IPS-NIHi7 (cell line): ENCODE measurements around the gene EEFSEC.

Source experiments
- DNase-seq: peaks from one replicate; pipeline ENCODE4 v3.0.0; 2012; ENCODE audit warnings: mixed read lengths; ENCODE audit errors: extremely low spot score

Gene EEFSEC, protein sequence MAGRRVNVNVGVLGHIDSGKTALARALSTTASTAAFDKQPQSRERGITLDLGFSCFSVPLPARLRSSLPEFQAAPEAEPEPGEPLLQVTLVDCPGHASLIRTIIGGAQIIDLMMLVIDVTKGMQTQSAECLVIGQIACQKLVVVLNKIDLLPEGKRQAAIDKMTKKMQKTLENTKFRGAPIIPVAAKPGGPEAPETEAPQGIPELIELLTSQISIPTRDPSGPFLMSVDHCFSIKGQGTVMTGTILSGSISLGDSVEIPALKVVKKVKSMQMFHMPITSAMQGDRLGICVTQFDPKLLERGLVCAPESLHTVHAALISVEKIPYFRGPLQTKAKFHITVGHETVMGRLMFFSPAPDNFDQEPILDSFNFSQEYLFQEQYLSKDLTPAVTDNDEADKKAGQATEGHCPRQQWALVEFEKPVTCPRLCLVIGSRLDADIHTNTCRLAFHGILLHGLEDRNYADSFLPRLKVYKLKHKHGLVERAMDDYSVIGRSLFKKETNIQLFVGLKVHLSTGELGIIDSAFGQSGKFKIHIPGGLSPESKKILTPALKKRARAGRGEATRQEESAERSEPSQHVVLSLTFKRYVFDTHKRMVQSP

DNA sequence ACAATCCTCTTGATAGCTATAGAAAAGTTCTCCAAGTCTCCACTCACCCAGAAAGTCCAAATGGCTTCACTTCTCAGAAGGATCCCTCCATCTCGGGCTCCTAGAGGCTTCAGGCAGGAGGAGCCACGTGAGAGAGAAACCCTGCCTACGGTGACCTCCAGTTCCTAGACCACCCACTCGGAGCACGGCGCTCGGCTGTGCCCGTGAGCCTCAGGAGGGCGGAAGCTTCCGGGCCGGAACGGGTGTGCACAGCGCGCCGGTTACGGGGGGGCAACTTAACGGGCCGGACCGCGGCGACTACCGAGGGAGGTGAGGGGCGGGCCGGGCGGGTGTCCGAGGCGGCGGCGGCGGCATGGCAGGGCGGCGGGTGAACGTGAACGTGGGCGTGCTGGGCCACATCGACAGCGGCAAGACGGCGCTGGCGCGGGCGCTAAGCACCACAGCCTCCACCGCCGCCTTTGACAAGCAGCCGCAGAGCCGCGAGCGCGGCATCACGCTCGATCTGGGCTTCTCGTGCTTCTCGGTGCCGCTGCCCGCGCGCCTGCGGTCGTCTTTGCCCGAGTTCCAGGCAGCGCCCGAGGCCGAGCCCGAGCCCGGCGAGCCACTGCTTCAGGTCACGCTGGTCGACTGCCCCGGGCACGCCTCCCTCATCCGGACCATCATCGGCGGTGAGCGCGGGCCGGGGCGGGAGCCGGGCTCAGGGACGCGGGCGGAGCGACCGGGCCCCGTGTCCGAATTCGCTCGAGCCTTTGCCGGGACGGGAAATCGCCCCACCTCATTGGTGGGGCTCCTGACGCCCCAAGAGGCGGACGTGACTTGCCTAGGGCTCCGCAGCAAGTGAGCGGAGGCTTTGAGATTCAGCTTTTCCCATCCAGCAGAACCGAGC lies at the start of gene EEFSEC:
TSS of gene EEFSEC (plus strand) at position 326 of the 886 bp plus-strand sequence. CDS start at position 353, 27 bp downstream.
- peak; percentile 85 for DNase-seq

DNA sequence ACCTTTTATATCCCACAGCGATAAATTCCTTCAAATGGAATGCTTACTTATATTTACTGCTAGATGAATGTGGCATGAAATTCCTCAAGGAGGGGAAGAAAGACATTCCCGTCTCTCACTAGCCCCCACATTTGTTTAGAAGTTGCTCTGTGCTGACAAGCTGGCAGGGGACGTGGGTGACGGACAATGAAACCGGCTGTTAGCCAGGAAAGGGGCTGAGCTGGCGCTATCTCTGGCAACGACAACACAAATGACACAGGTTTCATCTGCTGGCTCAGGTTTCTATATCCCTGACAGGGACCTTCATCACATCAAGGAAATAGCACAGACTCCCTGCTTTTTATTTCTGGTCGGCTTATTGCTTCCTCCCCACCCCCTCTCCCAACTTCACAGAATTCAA lies 45.4 kb upstream of the EEFSEC start:
- no peak for DNase-seq

DNA sequence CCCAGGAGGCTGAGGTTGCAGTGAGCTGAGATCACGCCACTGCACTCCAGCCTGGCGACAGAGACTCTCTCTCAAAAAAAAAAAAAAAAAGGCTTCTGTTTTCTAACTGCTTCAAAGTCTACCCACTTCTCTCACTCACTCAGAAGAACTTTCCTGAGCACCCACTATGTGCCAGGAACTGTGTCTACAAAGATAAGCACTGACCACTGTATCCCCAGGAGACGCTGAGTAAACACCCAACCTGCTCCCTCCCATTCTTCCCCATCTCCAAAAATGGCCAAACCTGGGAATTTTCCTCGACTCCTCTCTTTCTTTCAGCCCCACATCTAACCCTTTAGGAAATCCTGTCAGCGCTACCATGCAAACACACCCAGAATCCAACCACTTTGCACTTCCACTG lies 42.1 kb upstream of the EEFSEC start:
- DNase-seq: no peak

DNA sequence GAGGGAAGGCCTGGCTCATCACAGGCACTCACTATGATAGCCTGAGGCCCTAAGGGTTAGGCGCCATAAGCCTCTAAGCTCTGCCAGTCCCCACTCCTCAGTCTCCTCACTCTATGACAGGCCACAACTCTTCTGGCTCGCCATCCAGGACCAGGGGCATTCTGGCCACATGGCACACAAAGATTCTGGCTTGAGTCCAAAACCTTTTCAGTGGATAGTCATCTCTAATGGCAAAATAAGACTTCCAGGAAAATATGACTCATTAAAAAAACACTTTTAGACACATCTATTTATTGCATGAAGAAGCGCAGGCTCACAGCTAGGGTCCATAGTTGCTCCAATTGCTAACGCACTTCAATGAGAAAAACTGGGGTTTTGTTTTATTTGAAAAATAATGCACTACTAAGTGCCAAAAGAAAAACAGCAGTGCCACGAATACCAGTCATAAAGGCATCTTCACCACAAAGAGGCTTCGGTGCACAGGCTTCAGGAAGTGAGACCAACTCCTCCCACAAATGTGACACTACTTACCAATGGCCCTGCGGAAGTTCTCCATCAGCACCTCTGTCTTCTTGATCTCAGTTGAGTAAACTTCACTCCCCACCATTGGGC lies 40.8 kb upstream of the EEFSEC start:
- no peak for DNase-seq

DNA sequence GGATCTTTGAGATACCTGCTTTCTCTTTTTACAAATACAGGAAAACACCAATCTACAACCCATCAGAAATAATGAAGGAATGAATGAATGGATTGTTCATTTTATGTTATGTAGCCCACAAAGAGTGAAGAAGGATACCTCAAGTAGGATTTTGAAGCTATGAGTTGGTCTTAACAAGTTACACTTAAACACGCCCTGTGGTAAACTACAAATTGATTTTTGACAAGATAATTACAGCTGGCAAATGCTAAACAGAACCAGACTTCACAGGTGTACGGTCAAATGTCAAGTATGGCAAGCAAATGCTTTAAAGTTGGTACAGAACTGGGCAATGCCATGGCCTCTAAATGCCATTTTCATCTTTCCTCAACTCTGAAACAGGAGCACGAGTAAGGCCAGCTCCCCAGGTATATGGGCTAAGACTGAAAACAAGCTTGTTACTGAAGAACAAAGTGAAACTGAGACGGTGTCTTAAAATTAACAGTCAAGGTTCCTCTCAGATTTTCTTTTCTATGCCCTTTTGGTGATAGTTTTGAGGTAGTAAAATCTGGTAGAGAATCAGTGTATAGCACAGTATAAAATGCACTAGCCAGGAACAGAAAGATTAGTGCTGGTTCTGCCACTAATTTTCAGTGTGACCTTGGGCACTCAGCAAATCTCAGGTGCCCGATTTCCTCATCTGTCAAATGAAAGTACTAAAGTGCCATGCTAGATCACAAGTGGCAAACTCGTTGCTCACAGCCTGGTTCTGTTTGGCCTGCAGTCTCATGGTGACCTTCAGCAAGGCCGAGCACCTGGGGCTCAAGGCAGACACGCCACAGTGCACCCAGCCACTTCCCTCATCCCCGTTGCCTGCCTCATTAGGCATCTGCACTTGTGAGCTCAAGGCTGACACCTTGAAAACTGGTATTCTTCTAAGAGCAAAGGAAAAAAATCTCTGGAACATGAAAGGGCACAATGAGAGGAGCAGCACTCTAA lies 39.2 kb upstream of the EEFSEC start:
- no peak for DNase-seq

DNA sequence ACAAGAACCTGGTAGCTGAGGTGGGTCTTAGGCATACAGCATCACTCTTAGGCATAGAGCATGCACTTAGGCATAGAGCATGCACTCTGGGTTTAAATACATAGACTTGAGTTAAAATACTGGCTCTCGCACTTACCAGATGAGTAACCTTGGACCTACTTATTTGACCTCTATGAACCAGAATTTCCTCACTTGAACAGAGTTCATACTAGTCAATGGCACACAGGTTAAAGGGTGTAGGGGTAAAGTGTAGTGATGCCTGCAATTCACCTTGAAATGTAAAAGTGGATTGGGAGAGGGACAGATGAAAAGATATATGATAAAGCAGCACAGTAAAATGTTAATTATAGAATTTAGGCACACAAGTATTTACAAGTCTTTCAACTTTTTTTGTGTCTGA lies 31.3 kb upstream of the EEFSEC start:
- no peak for DNase-seq

DNA sequence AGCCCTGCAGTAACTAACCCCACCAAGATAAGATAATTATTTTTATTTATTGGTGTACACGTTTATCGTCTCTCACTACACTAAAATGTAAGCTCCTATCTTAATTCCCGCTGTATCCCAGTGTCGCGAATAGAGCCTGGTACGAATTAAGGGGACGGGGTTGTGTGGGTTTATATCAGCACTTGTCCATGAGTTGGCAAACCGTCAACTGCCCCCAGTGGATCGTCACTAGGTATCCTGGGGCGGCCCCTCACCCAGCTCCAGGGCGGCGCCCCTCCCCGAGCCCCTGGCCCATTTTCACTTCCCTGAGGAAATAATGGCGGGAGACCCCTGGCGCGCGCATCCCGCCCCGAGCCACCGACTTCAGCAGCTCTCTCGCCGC lies 30.1 kb upstream of the EEFSEC start:
- DNase-seq: no peak

DNA sequence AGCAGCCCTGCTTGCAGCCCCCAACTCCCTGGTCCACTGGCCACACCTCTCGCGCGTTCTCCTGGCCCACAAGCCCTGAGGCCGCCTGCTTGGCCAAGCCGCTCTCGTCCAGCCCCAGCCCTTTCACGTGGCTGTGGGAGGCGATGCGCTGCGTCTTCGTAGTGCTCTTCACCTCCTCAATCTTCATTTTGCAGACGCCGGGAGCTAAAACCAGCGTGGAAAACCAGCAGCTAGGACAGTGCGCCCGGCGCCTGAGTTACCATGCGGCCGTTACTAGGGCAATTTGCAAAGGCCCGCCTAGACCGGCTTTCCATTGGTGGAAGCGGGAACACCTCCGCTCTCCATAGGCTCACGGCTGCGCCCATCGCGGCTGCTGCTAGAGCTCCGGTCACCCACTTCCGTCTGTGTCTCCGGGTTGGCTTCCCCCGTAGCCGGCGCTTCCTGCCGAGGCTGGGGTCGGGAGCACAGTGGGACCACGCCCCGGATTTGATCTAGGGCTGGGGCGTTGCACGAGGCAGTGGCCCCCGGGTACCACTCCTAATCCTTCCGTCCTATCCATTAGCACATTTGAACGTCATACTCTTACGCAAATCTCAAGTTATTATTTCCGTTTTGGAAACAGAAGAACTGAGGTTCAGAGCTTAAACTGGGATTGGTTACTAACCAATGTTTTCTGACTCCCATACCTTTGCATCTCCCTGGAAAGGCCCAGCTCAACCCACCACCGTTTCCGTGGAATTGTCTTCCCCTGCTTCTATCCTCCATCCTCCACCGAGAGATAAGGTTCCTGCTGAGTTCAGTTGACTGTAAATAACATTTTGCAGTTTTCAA lies 29.5 kb upstream of the EEFSEC start, which contains the start of gene RUVBL1:
TSS of gene RUVBL1 (minus strand) at position 275 of the 831 bp plus-strand sequence. CDS start at position 187, 88 bp downstream.
- DNase-seq: peak; percentile 100

DNA sequence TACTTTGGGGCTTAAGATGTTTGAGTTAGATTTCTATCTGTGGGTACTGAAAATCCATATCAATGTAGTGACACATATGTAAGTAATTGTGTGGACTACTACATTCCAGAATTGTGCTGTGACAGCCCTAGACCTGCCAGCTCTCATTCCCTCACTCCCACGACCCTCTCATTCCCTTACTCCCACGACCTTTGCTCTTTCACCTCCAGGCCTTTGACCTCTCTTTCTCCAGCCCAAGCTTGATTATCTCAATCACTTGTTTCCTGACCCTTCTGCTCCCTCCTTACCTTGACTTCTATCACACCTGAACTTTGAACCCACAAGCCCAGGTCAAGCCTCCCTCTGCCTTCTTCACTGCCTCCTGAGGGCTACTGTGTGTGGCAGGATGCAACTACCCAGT lies 26.0 kb upstream of the EEFSEC start:
- DNase-seq: no peak

DNA sequence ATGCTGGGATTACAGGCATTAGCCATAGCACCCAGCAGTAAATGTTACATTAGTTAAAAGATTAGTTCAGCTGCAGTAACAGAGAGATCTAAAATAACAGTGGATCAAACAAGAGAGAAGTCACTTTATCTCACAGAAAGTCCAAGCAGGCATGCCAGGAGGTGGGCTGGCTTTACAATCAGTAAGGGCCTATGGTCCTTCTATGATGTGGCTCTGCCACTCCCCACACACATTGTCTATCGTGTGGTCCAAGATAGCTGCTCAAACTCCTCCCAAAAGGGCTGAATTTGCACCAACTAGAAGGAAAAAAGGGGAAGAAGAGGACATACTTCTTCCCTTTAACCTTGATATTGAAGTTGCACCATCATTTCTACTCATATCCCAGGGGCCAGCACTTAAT lies 25.0 kb upstream of the EEFSEC start:
- DNase-seq: no peak

DNA sequence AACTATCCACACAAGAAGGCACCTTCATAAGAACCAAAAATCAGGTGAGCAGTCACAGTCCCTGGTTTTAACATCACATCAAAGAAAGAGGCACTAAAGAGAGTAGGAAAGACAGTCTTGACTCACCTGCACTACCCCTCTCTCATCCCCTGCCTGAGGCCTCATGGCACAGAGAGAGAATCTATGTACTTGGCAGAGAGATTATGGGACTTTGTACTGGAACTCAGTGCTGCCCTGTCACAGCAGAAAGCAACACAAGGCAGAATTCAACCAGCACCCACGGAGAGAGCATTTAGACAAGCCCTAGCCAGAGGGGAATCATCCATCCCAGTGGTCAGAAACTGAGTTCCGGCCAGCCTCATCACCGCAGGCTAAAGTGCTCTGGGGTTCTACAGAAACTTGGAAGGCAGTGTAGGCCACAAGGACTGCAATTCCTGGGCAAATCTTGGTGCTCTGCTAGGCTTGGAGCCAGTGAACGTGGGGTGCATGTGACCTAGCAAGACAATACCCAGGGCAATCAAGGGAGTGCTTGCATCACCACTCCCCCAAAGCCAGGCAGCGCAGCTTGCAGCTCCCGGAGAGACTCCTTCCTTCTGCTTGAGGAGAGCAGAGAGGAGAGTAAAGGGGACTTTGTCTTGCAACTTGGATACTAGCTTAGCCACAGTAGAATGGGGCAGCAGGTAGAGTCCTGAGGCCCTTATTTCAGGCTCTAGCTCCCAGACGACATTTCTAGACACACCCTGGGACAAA lies 21.2 kb upstream of the EEFSEC start:
- no peak for DNase-seq

DNA sequence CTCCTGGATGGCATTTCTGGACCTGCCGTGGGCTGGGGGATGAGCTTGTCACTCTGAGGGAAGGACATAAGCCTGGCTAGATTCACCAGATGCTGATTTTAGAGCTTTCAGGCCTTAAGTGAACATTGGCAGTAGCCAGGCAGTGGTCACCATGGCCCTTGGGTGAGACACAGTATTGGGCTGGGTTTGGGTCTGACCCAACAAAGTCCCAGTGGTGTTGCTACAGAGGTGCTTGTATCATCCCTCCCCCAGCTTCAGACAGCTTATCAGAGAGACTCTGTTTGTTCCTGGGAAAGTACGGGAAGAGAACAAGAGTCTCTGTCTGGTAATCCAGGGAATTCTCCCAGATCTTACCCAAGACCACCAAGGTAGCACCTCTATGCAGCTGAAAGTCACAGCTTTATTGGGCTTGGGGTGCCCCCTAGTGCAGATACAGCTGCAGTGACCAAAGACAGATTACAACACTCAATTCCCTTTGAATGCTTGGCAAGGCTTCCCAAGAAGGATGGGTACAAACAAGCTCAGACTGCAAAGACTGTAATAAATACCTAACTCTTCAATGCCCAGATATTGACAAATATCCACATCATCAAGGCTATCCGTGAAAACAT lies 19.9 kb upstream of the EEFSEC start:
- no peak for DNase-seq

DNA sequence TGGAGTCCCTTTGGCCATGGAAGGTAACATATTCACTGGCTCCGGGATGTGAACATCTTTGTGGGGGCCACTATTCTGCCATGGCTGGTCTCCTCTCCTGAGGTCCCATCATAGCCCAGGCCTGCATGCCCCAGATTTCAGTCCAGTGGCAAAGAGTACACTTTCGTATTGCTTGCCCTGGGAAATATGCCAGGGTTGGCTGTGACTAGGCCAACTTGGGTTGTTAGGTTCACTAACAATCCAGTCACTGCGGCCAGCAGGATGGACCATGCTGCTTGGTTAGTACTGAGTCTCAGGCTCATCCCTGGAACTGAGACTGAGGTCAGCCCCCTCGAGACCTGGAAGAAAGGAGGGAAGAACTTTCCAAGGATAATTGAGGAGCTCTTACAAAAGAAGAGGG lies 9.8 kb upstream of the EEFSEC start:
- DNase-seq: no peak

DNA sequence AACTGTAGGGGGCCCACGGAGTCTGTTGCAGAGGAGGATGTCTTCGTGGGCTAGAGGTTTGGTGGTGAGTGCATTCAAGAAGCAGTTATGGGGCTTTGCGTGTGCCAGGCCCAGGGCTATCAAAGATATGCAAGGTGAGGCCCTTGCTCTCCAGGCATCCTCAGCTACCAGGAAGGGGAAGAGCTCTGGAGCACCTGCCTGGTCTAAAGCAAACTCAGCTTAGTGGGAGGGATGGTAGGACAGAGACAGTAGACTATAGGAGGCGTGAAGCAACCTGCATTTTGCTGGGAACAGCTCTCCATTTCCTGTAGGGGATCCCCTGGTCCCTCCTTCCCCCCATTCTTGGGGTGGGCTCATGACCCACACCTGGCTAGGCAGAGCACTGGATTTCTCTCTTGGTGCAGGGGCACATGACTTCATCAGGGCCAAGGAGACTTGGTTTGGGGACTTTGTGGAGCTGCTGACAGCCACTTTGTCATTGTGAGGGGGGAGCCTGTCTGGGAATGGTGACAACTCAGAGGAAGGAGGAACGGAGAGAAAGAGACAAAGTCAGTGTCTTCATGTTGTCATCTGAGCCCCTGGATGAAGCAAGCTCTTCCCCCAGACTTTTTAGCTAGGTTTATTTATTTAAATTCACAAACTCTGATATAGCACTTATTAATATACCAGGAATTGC lies 8.6 kb upstream of the EEFSEC start:
- no peak for DNase-seq

DNA sequence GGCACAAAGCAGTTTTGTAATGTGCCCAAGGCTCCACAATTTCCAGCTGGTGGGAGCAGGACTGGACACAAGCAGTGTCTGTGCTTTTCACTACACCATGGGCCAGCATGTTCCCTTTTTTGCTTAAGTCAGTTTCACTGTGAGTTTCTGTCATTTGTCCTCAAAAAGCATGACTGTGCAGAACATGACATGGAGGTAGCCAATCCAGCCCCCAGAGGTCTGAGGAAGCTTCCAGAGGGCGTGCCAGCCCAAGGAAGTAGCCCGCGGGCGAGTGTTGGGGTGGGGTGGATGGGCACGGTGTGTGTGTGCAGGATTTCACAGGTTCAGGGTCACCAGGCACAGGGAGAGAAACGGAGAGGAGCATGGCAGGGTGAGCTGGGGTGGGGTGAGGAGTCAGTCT lies 8.0 kb upstream of the EEFSEC start:
- DNase-seq: no peak

DNA sequence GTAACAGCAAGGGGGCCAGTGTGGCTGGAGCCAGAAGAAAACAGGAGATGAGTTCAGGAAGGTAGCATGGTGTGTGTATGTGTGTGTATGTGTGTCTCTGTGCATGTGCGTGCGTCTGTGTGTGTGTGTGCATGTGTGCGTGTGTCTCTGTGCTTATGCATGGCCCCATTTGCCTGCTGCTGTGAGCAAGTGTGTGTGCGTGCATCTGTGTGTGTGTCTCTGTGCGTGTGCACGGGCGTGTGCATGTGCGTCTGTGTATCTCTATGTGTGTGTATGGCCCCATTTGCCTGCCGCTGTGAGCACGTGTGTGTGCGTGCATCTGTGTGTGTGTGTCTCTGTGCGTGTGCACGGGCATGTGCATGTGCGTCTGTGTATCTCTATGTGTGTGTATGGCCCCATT lies 7.1 kb upstream of the EEFSEC start:
- no peak for DNase-seq

DNA sequence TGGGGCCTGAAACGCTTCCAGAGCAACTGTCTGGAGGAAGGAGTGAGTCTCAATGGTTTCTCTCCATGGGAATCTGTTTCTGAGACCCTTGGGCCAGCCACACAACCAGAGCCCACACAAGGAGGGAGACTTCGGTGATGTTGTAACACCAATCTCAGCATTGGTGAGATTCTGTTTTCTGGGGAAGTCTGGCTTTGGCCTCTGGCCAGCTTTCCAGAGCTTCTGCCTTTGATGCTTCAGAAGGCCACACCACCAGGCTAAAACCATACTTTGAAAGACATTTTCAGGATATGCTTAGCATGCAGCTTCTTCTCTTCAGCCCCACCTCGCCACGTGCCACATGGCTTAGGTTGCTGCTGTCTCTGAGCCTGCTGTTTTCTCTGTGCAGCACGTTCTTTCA lies 3.6 kb upstream of the EEFSEC start:
- DNase-seq: no peak

DNA sequence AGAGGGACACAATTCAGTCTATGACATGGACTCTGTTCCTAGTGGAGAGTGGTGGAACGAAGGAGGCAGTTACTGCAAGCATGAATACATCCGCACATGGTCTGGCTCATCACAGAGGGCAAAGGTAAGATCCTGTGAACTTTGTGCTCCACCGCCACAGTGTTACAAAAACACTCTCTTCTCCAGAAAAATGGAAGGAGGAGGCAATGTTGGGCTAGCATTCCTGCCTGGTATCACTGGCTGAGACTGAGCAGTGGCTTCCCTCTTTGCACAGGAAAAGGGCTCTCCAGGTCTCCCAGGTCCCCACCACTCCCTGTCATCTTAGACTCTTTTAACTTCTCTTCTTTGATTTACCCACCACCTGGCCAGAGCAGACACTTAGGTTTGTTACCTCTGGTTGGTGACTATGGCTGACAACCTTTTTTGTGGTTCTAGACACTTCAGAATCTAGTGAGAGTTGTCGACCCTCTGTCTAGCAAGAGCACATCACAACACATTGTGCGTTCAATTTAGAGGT lies 1.5 kb upstream of the EEFSEC start:
- DNase-seq: no peak
